Smooth muscle cell of bladder (primary cell): ENCODE data around the gene GABRG3. TPM values are rescaled to one million over a fixed set of nuclear protein-coding genes. Genes with fewer than 3 reads are reported as not detected.

ENCODE experiments used
- total RNA-seq: library from RNA; depleted of rRNA; stranded (reverse); fragments of >200 nt; gene quantifications from 2 replicates; pipeline ENCODE4 v1.2.3, GENCODE V29; 2014

The GABRG3 gene
- not detected in 2 replicates for total RNA-seq

GRCh38 chr15:26970712-26971210 is at the start of gene GABRG3:
TSS of gene GABRG3 (plus strand) at chr15:26971181.

Other genes starting within 250 kb of the GABRG3 start
- 0.71 and 1.6 TPM in 2 replicates for gene GABRB3, start 198.1 kb upstream of the GABRG3 start, total RNA-seq
- gene GABRA5, start 104.1 kb upstream of the GABRG3 start, total RNA-seq: 0.09 and 0.14 TPM in 2 replicates